Measurements from ENCODE around the gene SP2.
"Not testable (repeated sequence)": the region's sequence is repeated elsewhere in the genome, so short reads cannot be mapped to it uniquely, and the experiment has no call there.

The SP2 gene

GRCh38 chr17:47934856-47935255 lies 38.8 kb downstream of the SP2 start:
- no peak for TF ChIP-seq CTCF (IDR thresholded peaks at IDR 0.05; ENCODE audit: insufficient read depth, low read depth, low read length, missing control alignments)
- DNase-seq (ENCODE audit: low read depth), result peak; percentile 41
- no peak overlapping the region for H3K4me3 ChIP-seq (ENCODE audit: low read length)

GRCh38 chr17:47935468-47935867 lies 39.4 kb downstream of the SP2 start:
- DNase-seq (ENCODE audit: low read depth); H3K4me3 ChIP-seq (ENCODE audit: low read length): not testable (repeated sequence)

GRCh38 chr17:47935961-47936360 lies 39.9 kb downstream of the SP2 start:
- no peak overlapping the region for H3K4me3 ChIP-seq (ENCODE audit: low read length)
- peak; percentile 91 for DNase-seq (ENCODE audit: low read depth)
- no peak for TF ChIP-seq CTCF (IDR thresholded peaks at IDR 0.05; ENCODE audit: insufficient read depth, low read depth, low read length, missing control alignments)

- H3K4me3 ChIP-seq (ENCODE audit: low read length), result no peak overlapping the region
- no peak for DNase-seq (ENCODE audit: low read depth)
- TF ChIP-seq CTCF (IDR thresholded peaks at IDR 0.05; ENCODE audit: insufficient read depth, low read depth, low read length, missing control alignments), result no peak
These were observed 41.9 kb downstream of the SP2 start for GRCh38 chr17:47937941-47938340.

- DNase-seq (ENCODE audit: low read depth), result peak; percentile 99
- peak within 1 kb of the TSS; percentile 80 for H3K4me3 ChIP-seq (ENCODE audit: low read length)
- TF ChIP-seq CTCF (IDR thresholded peaks at IDR 0.05; ENCODE audit: insufficient read depth, low read depth, low read length, missing control alignments), result peak; percentile 27
These were observed 45.4 kb downstream of the SP2 start, which contains the start of gene PNPO for GRCh38 chr17:47941246-47942095. TSS of gene PNPO (plus strand) at chr17:47941571. CDS start at chr17:47941676, 105 bp downstream.

GRCh38 chr17:47942096-47942510 lies 46.1 kb downstream of the SP2 start:
- H3K4me3 ChIP-seq (ENCODE audit: low read length), result peak overlapping the region; percentile 80
- DNase-seq (ENCODE audit: low read depth), result peak; percentile 12
- TF ChIP-seq CTCF (IDR thresholded peaks at IDR 0.05; ENCODE audit: insufficient read depth, low read depth, low read length, missing control alignments), result no peak

GRCh38 chr17:47942568-47942967 lies 46.5 kb downstream of the SP2 start:
- DNase-seq (ENCODE audit: low read depth), result peak; percentile 38
- H3K4me3 ChIP-seq (ENCODE audit: low read length), result peak overlapping the region; percentile 80
- no peak for TF ChIP-seq CTCF (IDR thresholded peaks at IDR 0.05; ENCODE audit: insufficient read depth, low read depth, low read length, missing control alignments)

Measured in epithelial cell of esophagus (primary cell).